ENCODE data around the gene IRAG1.

IRAG1 gene, protein sequence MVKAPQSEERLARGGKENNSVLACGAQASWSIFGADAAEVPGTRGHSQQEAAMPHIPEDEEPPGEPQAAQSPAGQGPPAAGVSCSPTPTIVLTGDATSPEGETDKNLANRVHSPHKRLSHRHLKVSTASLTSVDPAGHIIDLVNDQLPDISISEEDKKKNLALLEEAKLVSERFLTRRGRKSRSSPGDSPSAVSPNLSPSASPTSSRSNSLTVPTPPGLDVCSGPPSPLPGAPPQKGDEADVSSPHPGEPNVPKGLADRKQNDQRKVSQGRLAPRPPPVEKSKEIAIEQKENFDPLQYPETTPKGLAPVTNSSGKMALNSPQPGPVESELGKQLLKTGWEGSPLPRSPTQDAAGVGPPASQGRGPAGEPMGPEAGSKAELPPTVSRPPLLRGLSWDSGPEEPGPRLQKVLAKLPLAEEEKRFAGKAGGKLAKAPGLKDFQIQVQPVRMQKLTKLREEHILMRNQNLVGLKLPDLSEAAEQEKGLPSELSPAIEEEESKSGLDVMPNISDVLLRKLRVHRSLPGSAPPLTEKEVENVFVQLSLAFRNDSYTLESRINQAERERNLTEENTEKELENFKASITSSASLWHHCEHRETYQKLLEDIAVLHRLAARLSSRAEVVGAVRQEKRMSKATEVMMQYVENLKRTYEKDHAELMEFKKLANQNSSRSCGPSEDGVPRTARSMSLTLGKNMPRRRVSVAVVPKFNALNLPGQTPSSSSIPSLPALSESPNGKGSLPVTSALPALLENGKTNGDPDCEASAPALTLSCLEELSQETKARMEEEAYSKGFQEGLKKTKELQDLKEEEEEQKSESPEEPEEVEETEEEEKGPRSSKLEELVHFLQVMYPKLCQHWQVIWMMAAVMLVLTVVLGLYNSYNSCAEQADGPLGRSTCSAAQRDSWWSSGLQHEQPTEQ

DNA sequence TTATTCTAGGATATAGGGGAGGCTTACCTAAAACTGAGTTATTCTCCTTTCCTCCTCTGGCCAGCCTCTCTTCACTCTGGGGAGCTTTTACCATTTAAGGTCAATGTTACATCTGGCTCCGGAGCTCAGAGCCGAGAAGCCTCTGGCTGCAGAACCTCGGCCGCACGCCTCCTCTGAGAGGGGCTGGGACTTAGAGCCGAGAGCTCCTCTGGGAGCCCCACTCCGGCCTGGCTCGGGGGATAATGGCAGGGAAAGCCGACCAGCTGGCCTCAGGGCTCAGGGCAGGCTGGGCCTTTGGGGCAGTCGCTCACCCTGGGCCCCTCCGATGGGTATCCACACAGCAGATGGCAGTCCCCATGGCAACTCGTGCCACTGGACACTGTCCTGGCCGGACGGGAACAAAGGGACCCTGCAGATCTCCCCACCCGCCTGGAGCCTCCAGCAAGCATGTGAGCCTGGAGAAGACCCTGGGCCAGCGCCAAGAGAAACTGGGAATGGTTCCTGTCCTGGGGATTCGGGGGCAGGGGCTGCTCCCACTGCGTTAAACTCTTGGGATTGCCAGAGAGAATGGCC is at the start of gene IRAG1:
Gene IRAG1 (minus strand): TSS at position 247 of the 573 bp plus-strand sequence. CDS start 153 bp downstream, at position 94.
- no peak for FAIRE-seq

DNA sequence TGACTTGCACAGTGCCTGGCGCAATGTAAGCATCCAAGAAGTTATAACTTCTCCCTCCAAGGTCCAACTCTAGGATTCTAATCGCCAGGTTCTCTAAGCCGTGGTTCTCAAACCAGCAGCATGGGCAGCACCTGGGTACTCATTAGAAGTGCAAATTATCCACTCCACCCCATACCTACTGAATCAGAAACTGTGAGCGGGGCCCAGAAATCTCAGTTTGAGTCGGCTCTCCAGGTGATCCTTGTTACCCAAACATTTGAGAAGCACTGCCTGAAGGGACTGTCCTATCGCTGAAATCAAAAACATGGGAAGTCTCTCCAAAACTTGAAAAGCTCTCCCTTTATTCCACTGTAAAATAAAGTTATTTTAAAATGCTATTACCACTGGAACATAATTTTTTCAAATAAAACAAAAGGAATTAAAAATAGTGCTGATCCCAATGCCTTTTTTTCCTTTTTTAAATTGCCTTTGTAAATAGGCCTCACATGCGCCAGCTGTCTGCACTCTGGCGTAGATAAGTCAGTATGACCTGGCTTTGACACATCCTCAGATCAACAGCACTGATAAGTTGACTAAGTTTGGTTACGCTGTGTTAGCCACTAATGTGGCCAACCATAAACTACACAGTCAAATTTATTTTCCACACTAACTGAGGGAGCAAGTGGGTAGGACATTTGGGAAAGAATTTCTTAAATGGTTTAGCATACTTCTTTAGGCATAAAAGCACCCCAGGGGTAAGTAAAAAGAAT is 49.1 kb upstream of the IRAG1 start:
- no peak for FAIRE-seq

DNA sequence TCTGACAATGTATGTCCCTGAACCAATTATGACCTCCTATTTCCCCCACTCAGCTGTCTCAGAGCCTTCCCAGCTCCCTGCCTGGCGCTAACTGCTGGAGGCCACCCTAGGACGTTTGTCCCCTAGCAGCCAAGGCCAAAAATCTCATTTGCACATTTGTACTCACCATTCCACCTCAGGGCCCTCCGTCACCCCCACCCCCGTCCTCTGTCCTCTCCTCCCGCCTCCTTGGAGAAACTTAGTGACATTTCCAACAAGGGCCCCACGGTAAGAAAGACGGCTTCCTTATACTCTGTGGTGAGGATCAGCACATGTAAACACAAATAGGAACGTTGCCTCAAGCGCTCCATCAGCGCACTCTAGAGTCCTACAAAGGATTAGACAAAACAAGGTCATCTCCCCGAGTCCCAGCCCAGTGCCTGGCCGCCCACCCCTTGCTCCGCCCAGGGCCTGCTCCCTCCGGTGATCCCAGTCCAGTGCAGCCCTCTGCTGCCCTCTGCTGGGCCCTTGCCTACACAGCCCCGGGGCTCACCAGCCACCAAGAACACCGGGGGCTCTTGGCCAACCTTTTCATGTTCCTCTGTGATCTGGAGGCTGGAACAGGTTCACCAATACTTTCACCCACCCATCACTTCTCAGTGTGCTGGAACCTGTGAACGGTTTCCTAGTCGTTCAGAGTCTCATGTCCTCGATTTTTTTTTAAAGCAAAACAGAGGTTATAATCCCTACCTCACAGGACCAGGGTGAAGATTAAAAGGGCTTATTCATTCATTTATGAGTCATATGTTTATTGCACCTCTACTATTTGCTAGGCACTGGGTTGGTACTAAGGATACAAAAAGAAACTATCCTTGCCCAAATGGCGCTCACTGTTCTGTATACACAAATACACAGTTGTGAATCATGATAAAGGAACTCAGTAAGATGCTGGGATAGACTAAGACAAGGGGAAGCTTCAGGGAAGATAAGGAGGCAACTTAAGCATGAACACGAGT is 42.2 kb upstream of the IRAG1 start:
- FAIRE-seq = no peak

DNA sequence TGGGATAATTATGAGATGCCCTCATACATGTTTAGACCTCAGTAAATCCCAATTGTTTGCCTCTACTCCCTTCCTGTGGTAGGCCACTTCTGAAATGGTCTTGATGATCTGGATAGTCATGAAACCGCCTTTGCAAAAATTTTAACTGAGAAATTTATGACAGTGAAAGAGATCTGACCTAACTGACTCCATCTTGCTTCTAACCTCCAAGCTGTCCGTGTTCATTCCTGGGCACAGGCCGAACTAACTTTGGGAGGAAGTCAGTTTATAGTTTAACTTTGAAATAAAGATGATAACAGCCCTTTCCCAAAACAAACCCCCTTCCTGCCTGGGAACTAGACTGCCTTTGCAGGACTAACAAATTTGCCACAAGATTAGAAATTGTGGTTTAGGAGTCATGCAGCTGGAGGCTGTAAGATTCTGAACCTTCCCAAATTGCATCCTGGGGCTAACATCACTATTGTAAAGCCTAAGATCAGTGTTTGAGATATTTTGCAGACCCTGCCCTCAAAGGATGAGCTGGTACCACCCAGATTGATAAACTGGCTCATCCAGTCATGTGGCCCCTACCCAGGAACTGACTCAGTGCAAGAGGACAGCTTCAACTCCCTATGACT is 37.6 kb upstream of the IRAG1 start:
- FAIRE-seq = no peak

DNA sequence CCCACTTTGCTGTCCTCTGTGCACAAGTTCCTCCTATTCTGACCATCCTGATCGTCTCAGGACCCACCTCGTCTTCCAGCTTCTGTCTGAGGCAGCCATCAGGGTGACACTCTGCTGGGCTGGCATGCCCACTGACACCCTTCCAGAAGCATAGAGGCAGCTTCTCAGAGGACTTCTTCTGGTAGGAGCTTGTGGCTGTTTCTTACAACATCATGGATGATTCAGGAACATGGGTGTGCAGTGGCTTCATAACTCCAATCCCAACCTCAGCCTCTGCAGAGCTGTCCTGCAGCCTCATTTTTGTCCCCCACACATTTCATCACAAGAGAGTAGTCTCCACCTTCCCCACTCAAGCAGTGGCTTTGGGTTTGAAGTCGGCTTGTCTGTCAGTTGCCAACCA is 36.6 kb upstream of the IRAG1 start:
- no peak for FAIRE-seq

DNA sequence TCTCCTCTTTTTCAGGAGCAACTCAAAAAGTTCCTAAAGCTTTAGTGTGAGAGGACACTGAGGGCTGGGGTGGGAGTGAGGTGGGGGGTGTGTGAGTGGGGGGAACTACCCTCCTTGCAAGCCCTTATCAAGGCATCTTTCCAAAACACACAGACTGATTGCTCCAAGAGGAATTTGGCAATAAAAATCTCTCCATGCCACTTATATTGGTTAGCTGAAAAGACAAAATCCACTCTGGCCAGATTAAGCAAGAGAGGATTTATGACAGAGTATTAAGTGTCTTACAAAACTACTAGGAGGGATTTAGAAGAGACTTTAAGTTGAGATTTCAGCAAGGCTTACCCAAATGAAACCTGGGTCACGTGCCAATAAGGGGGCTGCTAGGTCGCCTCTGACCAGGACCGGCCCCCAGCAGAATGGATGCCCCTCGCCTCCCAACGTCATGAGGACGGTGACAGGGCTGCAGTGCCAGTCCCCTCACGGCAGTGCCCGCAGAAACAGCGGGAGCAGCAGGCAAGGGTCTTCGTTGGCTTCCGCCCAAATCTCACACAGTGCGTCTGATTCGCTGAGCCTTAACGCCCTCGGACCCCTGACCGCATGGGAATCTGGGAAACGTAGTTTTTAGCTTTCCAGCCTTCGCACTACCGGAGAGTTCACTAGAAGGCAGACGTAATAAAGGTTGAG is 35.4 kb upstream of the IRAG1 start:
- no peak for FAIRE-seq

DNA sequence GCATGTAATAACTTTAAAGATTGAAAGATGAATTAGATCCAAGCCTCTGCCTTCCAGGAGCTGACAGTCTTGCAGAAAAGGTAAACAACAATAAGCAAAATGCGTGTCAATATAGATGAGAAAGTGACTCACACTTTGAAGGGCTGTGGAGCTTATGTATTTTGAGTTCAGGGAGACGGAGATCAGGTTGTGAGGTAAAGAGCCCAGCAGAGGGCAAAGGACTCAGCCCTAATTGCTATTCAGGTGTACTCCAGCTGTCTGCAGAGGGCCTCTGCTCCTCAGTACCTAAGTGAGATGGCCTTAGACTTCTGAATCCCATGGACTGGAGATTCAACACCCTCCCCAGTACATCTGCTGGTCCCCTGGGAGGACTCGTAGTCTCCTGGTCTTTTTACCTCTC is 34.6 kb upstream of the IRAG1 start:
- FAIRE-seq = no peak

DNA sequence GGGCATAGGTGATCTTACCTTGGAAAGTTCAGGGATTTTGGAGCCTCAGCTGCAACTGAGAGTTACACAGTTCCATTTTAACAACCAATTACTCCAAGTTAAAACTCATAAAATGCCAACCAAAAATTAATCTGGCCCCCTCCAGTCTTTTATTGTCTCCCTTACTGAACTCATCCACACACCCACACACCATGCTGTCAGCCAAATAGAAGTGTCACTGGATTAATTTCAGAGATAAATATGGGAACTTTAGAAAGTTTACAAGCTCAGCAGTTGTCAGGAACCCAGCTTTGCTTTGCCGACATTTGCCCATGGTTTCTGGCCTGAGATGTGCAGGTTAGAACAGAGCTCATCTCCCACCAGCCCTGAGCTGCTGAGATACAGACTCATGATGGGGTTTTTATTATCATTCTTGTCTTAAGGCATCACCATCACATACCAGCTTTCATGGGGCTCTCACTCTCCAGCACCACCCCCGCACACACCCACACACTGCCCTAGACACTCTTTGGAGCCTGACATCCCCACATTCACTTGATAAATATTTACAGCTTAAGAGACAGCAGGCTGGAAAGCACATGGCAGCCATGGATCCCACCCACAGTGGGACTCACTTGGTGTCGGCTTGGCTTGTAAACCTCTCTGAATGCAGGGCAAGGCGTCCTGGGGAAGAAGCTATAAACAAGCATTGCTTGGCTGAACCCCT is 33.7 kb upstream of the IRAG1 start:
- no peak for FAIRE-seq

DNA sequence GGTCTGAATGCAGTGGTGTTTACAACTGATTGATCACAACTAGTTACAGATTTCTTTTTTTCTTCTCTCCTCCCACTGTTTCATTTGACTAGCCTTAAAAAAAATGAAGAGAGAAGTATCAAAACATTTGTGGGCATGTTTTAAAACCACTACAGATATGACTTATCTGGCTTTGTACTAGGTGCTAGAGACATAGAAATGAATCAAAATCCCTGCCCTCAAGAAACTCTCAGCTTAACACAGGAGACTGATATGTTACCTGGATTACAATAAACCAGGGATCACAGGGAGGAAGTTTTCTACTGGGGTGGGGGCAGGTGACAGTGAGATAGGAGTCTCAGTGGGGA is 32.3 kb upstream of the IRAG1 start:
- FAIRE-seq = no peak

DNA sequence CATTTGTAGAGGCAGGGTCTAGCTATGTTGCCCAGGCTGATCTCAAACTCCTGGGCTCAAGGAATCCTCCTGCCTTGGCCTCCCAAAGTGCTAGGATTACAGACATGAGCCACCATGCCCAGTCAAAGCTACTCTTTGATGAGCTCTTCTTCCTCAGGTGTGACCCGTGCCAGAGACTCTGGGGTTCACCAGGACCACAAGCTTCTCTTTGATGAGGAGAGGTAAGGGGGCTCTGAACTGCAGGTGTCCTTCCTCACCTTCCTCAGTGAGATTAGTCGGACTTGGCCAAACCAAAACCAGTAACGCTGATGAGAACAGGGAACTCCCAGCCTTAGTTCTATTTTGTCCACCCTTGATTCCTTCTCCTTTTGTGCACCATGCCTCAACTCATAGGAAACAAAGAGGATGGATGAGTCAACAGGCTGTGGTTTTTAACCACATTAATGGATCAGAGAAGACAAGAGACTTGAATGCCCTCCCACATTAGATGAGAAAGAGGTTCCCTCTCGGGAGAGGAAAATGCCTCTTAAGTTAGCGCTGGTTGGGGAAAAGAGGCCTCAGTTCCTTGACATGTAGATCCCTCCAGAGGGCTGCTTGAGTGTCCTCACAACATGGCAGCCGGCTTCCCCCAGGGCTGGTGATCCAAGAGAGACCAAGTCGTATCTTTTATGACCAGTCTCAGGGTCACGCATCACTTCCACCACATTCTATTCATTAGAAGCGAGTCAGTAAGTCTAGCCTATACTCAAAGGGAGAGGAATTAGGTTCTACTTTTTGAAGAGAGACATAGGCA is 31.8 kb upstream of the IRAG1 start:
- no peak for FAIRE-seq

DNA sequence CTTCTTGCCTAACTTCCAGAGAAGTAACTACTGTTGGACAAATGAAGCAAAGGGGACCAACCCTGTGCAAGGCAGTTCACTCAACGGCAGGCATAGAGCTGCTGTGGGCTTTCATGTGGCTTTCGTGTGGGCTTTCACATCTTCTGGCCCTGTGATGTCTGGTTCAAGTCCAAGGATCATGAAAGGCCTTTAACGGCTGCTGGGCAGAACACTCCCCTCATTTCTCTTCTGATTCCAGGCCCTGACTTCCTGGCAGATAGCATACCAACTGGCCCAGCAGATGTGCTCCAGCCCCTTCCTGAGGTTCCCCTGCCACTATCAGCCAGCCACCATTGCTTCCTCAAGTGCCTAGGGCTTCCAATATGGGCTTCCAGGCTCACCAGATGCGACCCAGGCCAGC is 28.8 kb upstream of the IRAG1 start:
- FAIRE-seq = no peak

DNA sequence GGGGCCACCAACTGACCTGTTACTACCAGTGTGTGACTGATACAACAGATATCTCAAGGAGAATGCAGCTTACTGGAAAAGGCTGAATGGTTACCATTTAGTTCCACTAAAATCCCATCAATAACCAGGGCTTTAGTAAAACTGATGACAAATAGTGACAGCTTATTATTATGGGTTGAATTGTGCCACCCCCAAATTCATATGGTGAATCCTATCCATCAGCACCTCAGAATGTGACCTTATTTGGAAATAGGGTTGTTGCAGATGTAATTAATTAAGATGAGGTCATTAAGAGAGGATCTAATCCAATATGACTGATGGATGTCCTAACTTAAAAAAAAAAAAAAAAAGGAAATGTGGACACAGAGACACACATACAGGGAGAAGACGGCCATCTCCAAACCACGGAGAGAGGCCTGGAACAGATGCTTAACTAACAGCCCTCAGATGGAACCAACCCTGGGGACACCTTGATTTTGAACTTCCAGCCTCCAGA is 27.4 kb upstream of the IRAG1 start:
- FAIRE-seq = no peak

DNA sequence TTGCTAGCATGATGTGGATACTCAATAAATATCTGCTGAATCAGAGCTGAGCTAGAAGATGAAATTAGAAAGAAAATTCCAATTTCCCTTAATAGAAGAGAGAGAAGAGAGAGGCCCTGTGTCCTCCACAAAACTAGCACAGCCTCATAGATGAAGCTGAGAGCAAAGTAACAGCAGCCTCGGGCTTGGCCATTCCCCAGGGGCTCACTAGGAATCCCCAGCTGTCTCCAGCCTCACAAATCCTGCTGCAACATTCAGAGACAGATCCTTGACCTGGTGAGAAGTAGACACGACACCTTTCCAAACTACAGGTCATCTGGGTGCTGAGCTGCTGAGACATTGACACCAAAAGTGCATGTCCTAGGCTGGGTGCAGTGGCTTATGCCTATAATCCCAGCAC is 26.1 kb upstream of the IRAG1 start:
- FAIRE-seq = no peak

DNA sequence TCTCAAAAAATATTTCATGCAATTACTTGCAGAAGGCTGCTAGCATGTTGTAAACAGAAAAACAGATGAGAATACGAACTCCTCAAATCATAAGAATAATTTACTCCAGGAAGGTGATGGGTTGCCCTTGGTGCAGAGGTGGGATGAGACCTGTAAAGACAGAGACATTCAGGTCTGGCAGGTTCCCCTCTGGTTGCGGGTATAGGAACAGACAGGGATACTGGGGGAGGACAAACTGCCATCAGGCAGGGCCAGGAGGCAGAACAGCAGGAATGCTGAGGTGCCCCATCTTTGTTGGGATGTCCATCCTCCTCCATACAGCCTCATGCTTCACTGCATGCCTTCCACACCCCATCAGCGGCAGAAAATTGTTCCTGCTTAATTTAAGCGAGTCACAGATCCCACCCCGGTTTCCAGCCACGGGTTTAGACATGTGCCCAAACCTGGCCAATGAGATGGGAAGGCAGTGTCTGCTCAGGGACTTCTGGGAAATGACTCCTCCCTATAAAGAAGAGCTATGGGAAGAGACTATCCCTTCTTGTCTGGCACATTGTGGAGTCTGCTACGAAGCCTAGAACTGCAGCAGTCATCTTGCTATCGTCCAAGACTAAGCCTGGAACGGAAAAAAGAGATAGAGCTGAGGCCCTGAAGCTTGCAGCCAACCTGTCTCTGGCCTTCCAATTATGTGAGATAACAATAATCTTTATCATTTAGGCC is 23.1 kb upstream of the IRAG1 start:
- FAIRE-seq = no peak

DNA sequence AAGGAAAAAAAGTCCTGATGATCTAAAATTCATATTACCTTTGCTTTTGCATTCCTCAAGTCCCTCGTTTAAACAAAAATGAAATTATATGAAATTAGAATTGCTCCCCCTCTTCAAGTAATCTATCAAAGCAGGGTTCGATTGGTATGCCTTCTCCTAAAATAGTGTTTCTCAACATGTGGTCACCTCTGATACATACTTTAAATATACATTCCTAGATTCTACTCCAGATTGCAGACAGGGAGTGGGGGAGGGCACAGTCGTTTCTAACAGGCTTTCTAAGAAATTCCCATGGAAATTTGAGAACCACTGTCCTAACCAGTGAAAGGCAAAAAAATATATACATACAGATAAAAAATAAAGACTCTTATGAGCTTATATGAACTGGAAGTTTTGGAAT is 22.6 kb upstream of the IRAG1 start:
- FAIRE-seq = no peak

DNA sequence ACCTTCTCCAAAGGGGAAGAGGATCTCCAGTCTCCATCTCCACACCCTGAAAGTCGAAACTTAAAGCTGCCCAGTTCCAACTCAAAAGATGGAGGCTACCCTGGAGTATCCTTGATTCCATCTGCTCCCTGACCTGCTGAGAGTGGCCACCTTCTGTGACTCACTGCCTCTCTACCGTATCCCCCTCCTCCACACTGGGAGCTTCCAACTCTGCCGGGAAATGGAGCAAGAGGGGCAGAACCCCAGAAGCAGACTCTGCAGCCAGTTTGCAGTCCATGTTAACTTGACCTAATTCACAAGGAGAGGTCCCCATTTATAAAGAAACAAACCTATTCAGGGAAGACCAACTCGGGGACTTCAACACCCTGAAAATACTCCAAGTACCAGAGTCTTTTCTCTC is 22.0 kb upstream of the IRAG1 start:
- no peak for FAIRE-seq

DNA sequence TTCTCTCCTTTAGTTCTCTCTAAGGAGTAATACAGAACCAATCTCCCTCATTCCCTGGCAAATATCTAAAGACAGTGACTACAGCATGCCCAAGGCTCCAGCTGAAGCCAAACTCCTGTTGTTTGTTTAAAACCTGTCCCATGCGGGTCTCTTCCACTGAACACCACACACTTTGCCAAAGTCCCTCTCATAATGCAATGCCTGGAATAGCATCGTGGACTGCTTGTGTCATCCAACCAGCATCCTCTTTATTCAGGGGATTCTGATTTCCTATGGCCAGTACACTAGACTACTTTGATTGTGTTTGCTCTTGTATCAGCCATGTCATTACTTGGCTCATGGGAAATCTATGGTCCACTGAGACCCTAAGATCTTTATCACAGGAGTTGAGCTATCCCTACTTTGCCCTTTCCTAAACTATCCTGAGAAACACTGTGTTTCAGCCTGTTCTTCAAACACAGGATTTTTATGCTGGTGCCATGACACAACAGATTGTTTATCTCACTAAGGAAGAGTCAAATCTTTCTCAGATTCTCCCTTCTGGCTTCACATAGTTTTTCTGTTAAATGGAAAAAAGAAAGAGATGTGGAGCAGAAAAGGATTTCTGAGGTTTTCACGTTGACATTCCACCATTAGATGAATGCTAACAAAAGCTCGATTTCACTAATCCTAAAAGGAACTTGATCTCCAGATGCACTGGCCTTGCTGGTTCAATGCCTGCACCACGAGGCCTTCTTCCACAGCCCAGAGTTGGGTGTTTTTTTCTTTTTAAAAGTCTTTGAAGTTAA is 15.9 kb upstream of the IRAG1 start:
- FAIRE-seq = no peak

All from islet of Langerhans (tissue), 1 donor.